ENCODE data around the gene CCDC110.
A peak's percentile ranks its signal among the peaks of the same experiment; 100 is the strongest.

CCDC110 gene

GRCh38 chr4:185473247-185473646 is 1.7 kb upstream of the CCDC110 start:
- no peak for DNase-seq (ENCODE audit: low read depth in 1 of 2, low spot score in 1 of 2)

- no peak for DNase-seq (ENCODE audit: low read depth in 1 of 2, low spot score in 1 of 2)
Observed at GRCh38 chr4:185472103-185472542, 590 bp upstream of the CCDC110 start.

- peak in 1 of 2 donors; percentile 15 for DNase-seq (ENCODE audit: low read depth in 1 of 2, low spot score in 1 of 2)
Observed at GRCh38 chr4:185470501-185471195, 885 bp downstream of the CCDC110 start.

- no peak for DNase-seq (ENCODE audit: low read depth in 1 of 2, low spot score in 1 of 2)
Observed at GRCh38 chr4:185469580-185470154, 1.9 kb downstream of the CCDC110 start.

- DNase-seq (ENCODE audit: low read depth in 1 of 2, low spot score in 1 of 2), result no peak
Observed at GRCh38 chr4:185468999-185469398, 2.5 kb downstream of the CCDC110 start.

- DNase-seq (ENCODE audit: low read depth in 1 of 2, low spot score in 1 of 2), result no peak
Observed at GRCh38 chr4:185467991-185468390, 3.5 kb downstream of the CCDC110 start.

- DNase-seq (ENCODE audit: low read depth in 1 of 2, low spot score in 1 of 2), result no peak
Observed at GRCh38 chr4:185467101-185467500, 4.4 kb downstream of the CCDC110 start.

- DNase-seq (ENCODE audit: low read depth in 1 of 2, low spot score in 1 of 2), result no peak
Observed at GRCh38 chr4:185465707-185466106, 5.8 kb downstream of the CCDC110 start.

GRCh38 chr4:185464887-185465286 is 6.6 kb downstream of the CCDC110 start:
- DNase-seq (ENCODE audit: low read depth in 1 of 2, low spot score in 1 of 2), result no peak

GRCh38 chr4:185464183-185464582 is 7.3 kb downstream of the CCDC110 start:
- DNase-seq (ENCODE audit: low read depth in 1 of 2, low spot score in 1 of 2), result no peak

GRCh38 chr4:185463541-185463940 is 8.0 kb downstream of the CCDC110 start:
- DNase-seq (ENCODE audit: low read depth in 1 of 2, low spot score in 1 of 2), result no peak

- no peak for DNase-seq (ENCODE audit: low read depth in 1 of 2, low spot score in 1 of 2)
Observed at GRCh38 chr4:185461565-185461964, 10.0 kb downstream of the CCDC110 start.

GRCh38 chr4:185457136-185457535 is 14.4 kb downstream of the CCDC110 start:
- DNase-seq (ENCODE audit: low read depth in 1 of 2, low spot score in 1 of 2), result no peak

- no peak for DNase-seq (ENCODE audit: low read depth in 1 of 2, low spot score in 1 of 2)
Observed at GRCh38 chr4:185456131-185456530, 15.4 kb downstream of the CCDC110 start.

GRCh38 chr4:185445209-185445608 is 26.3 kb downstream of the CCDC110 start:
- no peak for DNase-seq (ENCODE audit: low read depth in 1 of 2, low spot score in 1 of 2)

GRCh38 chr4:185441479-185441878 is 30.1 kb downstream of the CCDC110 start:
- no peak for DNase-seq (ENCODE audit: low read depth in 1 of 2, low spot score in 1 of 2)

- no peak for DNase-seq (ENCODE audit: low read depth in 1 of 2, low spot score in 1 of 2)
Observed at GRCh38 chr4:185437809-185438208, 33.7 kb downstream of the CCDC110 start.

- DNase-seq (ENCODE audit: low read depth in 1 of 2, low spot score in 1 of 2), result no peak
Observed at GRCh38 chr4:185435466-185435865, 36.1 kb downstream of the CCDC110 start.

- no peak for DNase-seq (ENCODE audit: low read depth in 1 of 2, low spot score in 1 of 2)
Observed at GRCh38 chr4:185429660-185430059, 41.9 kb downstream of the CCDC110 start.

- no peak for DNase-seq (ENCODE audit: low read depth in 1 of 2, low spot score in 1 of 2)
Observed at GRCh38 chr4:185426960-185427688, 44.4 kb downstream of the CCDC110 start.

- peak; percentile 80 to 85 for DNase-seq (ENCODE audit: low read depth in 1 of 2, low spot score in 1 of 2)
Observed at GRCh38 chr4:185425647-185426352, 45.7 kb downstream of the CCDC110 start, which contains the start of gene UFSP2. UFSP2 (minus strand) TSS chr4:185425964; CDS start chr4:185425868, 96 bp downstream.

Data from activated T-helper 1 cell treated with anti-CD3 and anti-CD28 coated beads, Interleukin-2, amount 50 U/mL, for 16 hours (primary cell).